ENCODE data around the gene SNAI1.
"Not testable (repeated sequence)": the region's sequence is repeated elsewhere in the genome, so short reads cannot be mapped to it uniquely, and the experiment has no call there.

SNAI1 gene

GRCh38 chr20:49951151-49951550 is 31.6 kb upstream of the SNAI1 start:
- no peak for TF ChIP-seq CTCF (conservative IDR thresholded peaks at IDR 0.05; ENCODE audit: low read length)
- H3K4me3 ChIP-seq (ENCODE audit: low read length), result no peak overlapping the region
- DNase-seq (ENCODE audit: low read depth), result peak; percentile 70

GRCh38 chr20:49955167-49955566 is 27.6 kb upstream of the SNAI1 start:
- no peak for TF ChIP-seq CTCF (conservative IDR thresholded peaks at IDR 0.05; ENCODE audit: low read length)
- no peak for DNase-seq (ENCODE audit: low read depth)
- H3K4me3 ChIP-seq (ENCODE audit: low read length), result no peak overlapping the region

GRCh38 chr20:49955830-49956396 is 26.9 kb upstream of the SNAI1 start:
- not testable (repeated sequence) for H3K4me3 ChIP-seq (ENCODE audit: low read length); DNase-seq (ENCODE audit: low read depth)

GRCh38 chr20:49956689-49957088 is 26.1 kb upstream of the SNAI1 start:
- no peak for DNase-seq (ENCODE audit: low read depth)
- H3K4me3 ChIP-seq (ENCODE audit: low read length), result no peak overlapping the region
- TF ChIP-seq CTCF (conservative IDR thresholded peaks at IDR 0.05; ENCODE audit: low read length), result no peak

GRCh38 chr20:49957089-49957938 is 25.5 kb upstream of the SNAI1 start:
- H3K4me3 ChIP-seq (ENCODE audit: low read length); DNase-seq (ENCODE audit: low read depth): not testable (repeated sequence)

- H3K4me3 ChIP-seq (ENCODE audit: low read length), result no peak overlapping the region
- no peak for TF ChIP-seq CTCF (conservative IDR thresholded peaks at IDR 0.05; ENCODE audit: low read length)
- no peak for DNase-seq (ENCODE audit: low read depth)
Measured at GRCh38 chr20:49961413-49961812, 21.4 kb upstream of the SNAI1 start.

GRCh38 chr20:49964964-49965780 is 17.6 kb upstream of the SNAI1 start:
- TF ChIP-seq CTCF (conservative IDR thresholded peaks at IDR 0.05; ENCODE audit: low read length), result peak; percentile 52
- no peak overlapping the region for H3K4me3 ChIP-seq (ENCODE audit: low read length)
- no peak for DNase-seq (ENCODE audit: low read depth)
